ENCODE measurements around the gene USP24.
"Not testable (repeated sequence)": the region's sequence is repeated elsewhere in the genome, so short reads cannot be mapped to it uniquely, and the experiment has no call there.

USP24 gene

DNA sequence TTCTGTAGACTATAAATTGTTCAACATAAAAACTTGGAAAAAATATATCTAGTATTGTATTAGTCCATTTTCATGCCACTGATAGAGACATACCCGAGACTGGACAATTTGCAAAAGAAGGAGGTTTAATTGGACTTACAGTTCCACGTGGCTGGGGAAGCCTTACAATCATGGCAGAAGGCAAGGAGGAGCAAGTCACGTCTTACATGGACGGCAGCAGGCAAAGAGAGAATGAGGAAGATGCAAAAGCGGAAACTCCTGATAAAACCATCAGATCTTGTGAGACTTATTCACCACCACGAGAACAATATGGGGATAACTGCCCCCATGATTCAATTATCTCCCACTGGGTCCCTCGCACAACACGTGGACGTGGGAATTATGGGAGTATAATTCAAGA is 15.4 kb downstream of the USP24 start:
- DNase-seq (ENCODE audit: low read depth), result not testable (repeated sequence)

DNA sequence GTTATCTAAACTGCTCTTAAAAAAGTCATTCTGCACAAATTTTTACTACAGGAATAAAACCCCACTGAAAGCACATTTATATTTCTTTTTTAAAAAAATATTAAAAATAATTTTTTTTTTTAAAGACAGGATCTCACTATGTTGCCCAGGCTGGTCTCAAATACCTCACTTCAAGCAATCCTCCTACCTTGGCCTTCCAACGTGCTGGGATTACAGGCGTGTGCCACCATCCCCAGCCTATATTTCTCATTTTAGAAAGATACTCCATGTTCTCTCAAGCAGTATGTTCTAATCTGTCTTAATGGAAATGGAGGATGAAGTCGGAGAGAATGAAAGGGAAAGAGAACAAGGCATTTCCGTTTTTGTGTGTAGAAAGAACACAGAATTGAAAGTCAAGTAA is 17.1 kb downstream of the USP24 start:
- no peak for DNase-seq (ENCODE audit: low read depth)

DNA sequence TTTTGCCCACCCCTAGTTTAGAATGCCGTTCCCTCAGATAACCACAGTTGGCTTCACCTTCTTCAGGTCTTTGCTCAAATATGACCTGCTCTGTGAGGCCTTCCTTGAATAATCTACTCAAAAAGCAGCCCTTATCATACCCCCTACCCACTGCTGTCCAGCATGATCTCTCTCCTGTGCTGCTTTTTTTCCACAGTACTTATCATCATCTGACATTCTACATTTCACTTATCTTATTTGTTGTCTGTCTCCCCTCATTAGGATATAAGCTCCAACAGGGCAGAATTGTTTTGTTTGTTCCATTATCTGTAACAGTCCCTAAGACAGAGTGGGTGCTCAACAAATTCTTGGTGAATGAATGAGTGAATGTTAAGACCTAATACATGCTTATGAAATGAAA is 18.1 kb downstream of the USP24 start:
- DNase-seq (ENCODE audit: low read depth), result no peak

DNA sequence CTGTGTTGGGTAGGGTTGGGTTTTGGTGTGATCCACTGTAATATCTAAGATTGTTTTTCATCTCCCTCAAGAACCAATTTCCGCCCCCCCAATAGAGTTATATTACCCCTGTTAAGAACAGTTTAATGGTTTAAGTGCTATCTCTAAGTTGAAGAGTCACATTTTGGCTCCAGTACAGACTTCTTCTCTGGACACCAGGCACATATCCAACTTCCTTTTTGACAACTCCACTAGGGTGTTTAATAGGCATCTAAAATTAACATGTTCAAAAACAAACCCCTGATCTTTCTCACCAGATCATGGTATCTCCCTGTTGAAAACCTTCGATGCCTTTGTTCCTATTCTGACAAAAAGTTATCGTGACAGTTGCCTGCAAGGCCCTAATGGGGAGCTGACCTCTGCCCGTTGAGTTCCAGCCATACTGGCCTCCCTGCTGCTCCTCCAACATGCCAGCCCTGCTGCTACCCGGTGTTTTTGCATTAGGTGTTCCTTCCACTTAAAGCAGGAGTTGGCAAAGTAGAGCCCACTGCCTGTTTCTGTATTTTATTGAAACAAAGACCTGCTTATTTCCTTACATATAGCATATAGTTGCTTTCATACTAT is 18.6 kb downstream of the USP24 start:
- no peak for DNase-seq (ENCODE audit: low read depth)

DNA sequence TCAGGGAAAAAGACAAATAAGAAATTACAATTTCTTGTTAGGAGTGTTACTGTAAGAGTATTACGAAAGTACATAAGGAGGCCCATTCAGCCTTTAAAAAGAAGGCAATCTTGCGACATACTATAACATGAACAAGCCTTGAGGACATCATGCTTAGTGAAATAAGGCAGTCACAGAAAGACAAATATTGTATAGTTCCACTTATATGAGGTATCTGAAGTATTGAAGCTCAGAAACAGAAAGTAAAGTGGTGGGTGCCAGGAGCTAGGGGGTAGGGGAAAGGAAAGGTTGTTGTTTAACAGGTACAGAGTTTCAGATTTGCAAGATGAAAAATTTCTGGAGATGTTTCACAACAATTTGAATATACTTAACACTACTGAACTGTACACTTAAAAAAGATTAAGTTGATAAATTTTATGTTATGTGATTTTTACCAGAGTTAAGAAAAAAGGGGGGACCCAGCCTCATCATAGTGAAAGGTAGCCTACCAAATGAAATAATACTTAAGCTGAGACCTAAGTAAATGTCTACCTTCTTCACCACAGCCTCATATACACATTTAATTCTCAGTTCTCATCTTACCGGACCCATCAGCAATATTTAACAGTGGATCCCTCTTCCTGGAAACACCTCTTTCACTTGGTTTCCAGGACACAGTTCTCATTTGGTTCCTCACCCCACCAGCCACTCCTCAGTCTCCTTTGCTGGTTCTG is 19.5 kb downstream of the USP24 start:
- DNase-seq (ENCODE audit: low read depth), result no peak

DNA sequence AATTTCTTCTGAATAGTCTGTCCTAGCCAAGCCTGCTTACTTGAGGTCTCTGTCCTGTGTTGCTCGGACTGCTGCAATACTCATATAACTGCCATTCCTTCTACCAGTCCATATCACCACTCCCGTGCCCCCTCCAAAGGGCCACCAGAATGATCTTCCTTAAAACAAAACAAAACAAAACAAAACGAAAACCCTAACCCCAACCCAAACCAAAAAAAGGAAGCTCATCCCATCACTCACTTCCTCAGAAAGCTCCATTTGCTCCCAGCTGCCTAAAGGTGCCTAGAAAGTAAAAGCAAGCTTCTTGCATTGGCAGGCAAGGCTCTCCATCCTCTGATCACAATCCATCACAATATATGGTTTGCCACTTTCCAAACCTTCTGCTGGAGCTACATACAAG is 20.3 kb downstream of the USP24 start:
- no peak for DNase-seq (ENCODE audit: low read depth)

DNA sequence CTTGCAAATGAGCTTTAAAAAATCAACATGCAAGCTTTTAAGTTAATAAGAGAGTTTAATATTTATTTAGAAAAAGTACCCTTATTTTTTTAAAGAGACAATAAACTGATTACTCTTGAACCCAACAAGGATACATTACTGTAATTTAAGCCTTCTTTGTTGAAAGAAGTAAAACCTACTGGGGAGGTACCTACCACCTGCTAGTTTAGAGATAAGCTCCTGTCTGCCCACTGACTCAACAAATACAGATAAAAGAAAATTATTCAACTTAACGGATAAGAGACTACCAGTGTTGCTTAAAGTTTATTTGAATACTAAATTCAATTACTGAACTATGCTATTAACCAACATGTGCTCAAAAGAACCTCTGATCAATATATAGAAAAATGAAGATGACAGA is 23.1 kb downstream of the USP24 start:
- no peak for DNase-seq (ENCODE audit: low read depth)

DNA sequence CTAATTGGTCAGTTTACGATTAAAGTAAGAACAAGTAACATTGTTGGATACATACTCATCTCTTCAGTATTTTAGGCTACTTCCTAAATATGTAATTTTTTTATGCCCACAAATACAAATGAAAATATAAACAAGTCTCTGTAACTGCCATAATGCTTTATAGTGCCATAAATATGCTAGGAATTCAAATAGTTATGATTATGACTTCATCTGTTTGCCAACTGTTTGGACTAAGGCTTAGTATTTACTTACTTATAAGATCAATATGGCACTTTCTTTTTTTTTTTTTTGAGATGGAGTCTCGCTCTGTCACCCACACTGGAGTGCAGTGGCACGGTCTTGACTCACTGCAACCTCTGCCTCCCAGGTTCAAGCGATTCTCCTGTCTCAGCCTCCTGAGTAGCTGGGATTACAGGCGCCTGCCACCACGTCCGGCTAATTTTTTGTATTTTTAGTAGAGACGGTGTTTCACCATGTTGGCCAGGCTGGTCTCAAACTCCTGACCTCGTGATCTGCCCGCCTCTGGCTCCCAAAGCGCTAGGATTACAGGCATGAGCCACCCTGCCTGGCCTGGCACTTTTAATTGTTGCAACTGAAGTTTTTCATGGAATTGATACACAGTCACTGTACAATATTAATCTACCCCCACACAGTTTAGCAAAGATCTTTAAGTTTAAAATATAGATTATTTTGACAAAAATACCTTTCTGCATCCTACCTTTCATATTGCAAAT is 23.8 kb downstream of the USP24 start:
- not testable (repeated sequence) for DNase-seq (ENCODE audit: low read depth)

DNA sequence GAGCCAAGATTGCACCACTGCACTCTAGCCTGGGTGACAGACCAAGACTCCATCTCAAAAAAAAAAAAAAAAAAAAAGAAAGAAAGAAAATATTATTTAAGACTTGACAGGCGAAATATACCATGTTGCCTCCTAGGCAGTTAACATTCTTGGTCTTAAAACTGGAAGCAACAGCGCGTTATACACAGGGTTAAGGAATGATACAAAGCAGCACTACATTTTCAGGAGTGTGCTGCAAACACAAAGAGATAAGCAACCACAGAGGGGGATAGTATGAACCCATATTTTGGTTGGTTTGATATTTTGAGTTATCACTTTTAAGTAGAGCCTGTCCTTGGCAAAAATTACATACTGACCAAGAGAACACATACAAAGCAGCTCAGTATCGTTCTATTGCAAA is 25.1 kb downstream of the USP24 start:
- DNase-seq (ENCODE audit: low read depth), result no peak

DNA sequence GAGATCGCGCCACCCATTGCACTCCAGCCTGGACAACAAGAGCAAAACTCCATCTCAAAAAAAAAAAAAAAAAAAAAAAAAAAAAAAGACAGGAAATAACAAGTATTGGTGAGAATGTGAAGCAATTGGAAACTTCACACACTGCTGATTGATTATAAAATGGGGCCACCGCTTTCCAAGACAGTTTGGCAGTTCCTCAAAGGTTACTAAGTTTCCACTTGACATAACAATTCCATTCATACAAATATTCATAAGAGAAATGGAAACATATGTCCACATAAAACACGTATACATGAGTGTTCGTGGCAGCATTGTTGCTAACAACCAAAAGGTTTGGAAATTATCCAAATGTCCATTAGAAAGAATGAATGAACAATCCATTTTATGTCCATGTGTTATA is 26.3 kb downstream of the USP24 start:
- no peak for DNase-seq (ENCODE audit: low read depth)

DNA sequence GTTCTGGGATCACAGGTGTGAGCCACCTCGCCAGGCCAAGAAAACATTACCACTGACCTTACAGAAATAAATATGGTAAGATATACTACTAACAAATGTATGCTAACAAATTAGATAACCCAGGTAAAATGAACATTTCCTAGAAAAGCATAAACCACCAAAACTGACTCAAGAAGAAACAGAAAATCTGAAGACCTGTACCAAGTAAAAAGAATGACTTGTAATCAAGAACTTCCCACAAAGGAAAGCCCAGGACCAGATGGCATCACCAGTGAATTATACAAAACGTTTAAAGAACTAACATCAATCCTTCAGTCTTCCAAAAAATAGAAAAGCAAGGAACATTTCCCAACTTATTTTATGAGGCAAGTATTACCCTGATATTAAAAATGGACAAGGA is 29.3 kb downstream of the USP24 start:
- DNase-seq (ENCODE audit: low read depth), result no peak

DNA sequence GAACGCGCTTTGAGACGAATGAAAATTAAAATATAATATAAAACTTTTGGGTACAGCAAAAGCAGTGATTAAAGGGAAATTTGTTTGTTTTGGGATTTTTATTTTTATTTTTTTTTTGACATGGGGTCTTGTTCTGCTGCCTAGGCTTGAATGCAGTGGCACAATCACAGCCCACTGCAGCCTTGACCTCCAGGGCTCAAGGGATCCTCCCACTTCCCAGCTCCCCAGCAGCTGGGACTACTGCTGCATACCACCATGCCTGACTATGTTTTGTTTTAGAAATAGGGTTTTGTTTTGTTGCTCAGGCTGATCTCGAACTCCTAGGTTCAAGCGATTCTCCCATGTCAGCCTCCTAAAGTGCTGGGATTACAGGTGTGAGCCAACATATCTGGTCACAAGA is 30.3 kb downstream of the USP24 start:
- no peak for DNase-seq (ENCODE audit: low read depth)

DNA sequence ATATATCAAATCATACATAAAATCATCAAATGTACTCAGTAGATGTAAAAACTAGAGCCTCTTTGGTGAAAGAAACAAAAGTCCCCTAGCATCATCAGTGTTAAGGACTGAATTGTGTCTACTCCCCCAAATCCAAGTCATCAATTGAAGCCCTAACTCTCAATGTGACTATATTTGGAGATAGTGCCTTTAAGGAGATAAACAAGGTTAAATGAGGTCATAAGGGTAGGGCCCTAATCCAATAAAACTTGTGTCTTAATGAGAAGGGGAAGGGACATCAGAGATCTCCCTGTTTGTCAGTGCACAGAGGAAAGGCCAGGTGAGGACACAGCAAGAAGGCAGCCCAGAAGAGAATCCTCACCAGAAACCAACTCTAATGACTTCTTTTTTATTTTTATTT is 33.5 kb downstream of the USP24 start:
- no peak for DNase-seq (ENCODE audit: low read depth)

DNA sequence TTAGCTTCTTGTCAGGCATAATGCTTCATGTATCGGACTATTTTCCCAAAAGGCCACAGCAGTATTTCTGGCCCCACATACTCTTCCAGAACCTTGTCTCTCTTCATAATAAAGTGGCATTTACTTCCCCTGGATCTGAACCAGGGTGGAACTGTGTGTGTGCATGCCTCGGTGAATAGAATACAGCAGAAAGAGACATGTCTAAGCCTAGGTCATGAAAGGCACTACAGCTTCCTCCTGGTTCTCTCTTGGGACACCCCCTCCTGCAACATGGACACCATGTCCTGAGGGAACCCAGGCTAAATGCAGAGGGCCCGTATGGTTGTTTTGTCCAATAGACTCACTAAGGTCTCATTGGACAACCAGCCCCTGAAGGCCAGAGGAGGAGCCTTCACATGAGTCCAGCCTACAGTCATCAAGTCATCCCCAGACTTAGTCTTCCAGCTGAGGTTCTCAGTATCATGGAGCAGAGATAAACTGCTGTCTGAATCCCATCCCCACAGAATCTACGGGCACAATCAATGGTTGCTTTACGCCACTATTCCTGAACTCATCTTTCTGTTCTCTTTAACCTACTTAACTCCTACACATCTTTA is 35.0 kb downstream of the USP24 start:
- no peak for DNase-seq (ENCODE audit: low read depth)

DNA sequence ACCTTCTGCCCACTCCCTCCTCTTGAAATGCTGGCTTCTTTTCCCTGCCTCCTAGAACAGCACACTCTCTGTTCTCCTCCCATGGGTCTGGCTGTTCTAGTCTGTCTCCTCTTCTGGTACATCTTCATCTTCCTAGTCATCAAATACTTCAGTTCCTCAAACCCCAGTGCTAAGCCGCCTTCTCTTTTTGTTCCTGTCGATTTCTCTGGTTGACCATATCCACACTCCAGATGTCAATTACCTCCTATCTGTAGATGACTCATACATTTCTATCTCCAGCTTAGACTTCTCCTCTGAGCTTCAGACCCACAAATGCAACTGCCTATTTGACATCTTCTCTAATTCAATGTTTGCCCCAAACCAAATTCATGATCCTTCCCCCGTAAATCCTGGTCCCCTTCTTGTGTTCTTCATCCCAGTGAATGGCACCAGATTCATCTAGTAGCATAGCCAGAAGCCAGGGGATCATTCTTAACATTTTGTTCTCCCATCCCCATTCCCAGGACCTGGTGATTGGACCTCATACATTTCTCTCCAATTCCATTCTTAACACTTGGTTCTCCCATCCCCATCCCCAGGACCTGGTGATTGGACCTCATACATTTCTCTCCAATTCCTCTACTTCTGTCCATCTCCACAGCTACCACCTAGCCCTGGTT is 35.9 kb downstream of the USP24 start:
- DNase-seq (ENCODE audit: low read depth), result no peak

DNA sequence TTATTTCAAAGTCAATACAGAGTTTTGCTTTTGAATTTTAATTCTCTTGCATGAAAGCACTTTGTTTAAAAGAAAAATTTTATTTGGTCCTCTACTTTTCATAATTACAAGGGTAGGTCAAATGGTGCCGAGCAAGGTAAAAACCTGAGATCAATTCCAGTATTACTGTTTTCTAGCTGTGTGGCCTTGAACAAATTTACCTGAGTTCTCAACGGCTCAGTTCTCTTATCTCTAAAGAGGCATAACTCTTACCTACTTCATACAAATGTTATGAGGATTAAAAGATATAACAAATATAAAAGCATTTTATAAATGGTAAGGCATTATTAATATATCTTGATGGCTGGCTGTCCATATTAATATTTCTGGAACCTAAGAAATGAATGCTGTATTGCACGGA is 42.5 kb downstream of the USP24 start:
- DNase-seq (ENCODE audit: low read depth), result no peak

DNA sequence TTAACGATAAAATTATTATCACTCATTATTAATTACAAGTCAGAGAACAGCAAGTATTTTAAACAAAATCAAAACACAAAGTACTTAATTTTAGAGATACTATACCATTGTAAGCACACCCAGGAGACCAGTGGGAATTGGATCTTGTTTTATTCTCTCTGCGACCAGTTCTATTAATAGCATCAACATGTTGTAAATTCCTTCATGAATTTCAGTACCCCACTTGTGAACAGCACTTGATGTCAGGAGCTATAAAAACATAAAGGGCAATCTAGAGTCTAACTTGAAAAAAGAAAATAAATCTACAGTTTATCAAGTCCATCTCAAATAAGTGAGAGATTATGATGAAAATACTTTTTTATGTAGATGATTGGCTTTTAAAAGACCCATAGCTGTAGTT is 42.9 kb downstream of the USP24 start:
- no peak for DNase-seq (ENCODE audit: low read depth)

DNA sequence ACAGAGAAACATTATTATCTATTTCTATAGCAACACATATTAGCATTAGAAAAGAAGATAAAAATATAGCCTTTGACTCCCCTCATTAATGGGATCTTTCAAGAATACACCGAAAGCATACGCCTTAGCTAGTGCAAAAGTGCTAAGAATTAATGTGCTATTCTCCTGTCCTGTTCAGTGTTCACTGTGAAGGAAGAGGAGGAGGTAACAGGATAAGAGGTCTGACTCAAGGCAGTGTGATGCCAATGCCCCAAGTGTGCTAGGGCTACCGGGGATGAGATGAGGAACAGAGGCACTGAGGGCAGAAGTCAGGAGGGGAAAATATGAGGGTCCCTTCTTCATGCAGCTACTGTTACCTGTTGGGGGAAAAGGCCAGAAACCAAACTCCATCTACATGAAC is 43.5 kb downstream of the USP24 start:
- no peak for DNase-seq (ENCODE audit: low read depth)

DNA sequence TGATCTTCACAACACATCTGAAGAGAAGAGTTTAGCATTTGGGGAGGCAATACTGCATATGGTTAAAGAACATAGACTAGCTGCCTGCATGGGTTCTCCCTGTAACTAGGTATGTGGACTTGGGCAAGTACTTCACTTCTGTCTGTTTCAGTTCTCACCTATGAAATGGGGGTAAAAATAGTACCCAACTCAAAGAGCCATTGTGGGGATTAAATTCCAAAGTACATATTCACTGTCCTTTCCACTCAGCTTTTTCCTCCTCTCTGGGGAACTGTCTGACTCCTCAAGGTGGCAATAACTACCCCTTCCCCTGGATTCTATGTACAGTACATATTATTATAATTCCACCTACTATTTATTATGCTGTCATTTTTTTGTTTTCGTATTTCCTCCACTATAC is 44.7 kb downstream of the USP24 start:
- no peak for DNase-seq (ENCODE audit: low read depth)

DNA sequence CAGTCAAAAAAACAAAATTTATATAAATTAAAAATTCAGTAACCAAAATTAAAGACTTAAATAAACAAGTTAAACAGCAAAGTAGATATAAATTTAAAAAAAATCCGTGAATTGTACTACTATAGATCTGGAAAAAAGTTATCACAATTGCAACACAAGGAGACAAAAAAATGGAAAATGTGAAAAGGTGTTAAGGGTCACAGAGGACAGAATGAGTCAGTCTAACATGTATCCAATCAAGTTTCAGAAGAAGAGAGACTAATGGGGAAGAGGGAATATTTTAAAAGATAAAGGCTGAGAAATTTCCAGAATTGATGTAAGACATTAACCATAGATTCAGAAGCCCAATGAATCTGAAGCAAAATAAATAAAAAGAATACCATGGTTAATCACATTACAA is 46.0 kb downstream of the USP24 start:
- no peak for DNase-seq (ENCODE audit: low read depth)

DNA sequence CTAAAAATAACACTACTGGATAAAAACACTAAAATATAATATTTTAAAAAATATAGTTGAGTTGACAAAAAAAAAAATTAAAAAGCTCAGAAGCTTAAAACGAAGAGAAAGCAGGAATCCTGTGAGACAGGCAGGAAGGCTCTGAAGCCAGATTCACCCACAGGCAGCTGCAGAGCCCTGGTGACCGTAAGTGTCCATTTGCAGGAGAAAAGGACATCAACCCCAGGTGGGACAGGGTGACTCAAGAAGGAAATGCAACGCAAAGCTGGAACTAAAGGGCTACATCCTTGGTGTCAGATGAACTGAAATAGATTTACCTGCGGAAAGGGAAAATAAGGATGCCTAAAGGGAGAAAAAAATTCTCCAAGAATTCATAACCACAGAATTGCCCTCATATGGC is 46.8 kb downstream of the USP24 start:
- DNase-seq (ENCODE audit: low read depth), result no peak

DNA sequence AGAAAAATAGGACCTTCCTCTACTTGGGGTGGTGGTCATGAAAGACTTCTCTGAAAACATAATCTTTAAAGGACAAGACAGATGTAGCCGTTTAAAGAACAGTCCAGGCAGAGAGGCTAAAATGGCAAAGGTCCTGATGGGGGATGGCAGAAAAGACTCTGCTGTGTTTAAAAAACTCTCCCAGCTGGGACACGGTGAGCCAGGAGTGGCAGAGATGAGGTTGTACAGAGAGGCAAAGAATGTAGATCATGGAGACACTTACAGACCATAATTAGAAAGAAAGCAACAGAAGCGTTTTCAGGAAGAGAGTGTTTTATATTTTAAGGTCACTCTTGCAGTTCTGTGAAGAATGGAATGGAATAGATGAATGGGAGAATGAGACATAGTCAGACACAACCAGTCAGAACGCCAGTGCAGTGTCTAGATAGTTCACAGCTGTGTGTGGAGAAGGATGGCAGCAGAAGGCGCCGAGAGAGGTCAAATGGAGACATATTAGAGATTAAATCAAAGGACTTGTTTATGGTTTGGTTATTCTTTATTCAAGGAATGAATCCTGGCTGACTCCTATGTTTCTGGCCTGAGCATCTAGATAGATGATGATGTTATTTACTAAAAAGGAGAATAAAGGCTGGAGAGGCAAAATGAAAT is 47.8 kb downstream of the USP24 start:
- DNase-seq (ENCODE audit: low read depth), result no peak
